ENCODE results near the gene SAYSD1. TPM values are rescaled to one million over a fixed set of nuclear protein-coding genes. Genes with fewer than 3 reads are reported as not detected.

SAYSD1 gene, protein sequence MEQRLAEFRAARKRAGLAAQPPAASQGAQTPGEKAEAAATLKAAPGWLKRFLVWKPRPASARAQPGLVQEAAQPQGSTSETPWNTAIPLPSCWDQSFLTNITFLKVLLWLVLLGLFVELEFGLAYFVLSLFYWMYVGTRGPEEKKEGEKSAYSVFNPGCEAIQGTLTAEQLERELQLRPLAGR
- 9.4 and 13.4 TPM in 2 replicates for total RNA-seq

DNA sequence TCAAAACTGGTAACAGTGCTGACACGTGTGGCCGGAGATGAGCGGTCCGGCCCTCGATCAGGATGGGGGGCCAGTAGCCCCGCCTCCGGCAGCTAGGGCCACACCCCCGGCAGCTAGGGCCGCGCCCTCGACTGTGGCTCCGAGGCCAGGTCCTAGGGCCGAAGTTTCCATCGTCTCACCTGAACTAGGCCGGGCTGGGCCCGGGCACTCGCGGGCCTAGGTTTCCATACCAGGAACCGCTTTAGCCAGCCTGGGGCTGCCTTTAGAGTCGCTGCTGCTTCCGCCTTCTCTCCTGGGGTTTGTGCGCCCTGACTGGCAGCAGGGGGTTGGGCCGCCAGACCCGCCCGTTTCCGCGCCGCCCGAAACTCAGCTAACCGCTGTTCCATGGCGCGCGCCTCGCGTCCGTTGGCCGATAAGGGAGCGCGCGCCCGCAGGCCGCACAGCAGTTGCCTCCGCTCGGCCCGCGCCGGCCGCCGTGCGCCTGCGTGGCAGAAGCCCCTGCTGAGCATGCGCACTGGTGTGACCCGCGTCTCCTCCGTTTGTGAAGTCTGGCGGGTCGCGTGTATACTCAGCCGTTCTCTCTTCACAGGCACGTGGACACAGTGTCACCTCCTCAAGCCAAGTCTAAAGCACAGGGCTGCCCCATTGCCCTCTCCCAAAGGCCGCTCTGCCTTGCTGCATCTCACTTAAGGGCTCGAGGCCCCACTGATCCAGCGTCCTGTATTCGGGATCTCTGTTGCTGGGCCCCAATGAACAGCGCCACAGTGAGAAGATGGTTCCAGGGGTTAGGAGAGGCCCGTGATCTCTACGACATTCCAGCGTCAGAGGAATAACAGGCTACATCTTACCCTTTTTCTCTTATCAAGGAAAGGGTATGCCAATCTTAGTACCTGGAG is at the start of gene SAYSD1:
TSS of gene SAYSD1 (minus strand) at position 483 of the 896 bp plus-strand sequence. CDS start at position 386, 97 bp downstream.

Other genes with a start within 250 kb of the SAYSD1 start
- gene GLP1R, start 66.4 kb downstream of the SAYSD1 start, total RNA-seq, result not detected in 2 replicates
- gene KCNK5, start 114.3 kb upstream of the SAYSD1 start, total RNA-seq, result 0.13 TPM in 1 of 2 replicates, not detected in the other
- not detected in 2 replicates for gene KCNK17, start 199.2 kb upstream of the SAYSD1 start, total RNA-seq
- gene KCNK16, start 207.5 kb upstream of the SAYSD1 start, total RNA-seq, result not detected in 2 replicates

Data from epithelial cell of alveolus of lung (primary cell).